Lung (tissue), 12 donors: Measurements from ENCODE around the gene CTSD. TPM values are rescaled to one million over a fixed set of nuclear protein-coding genes. Genes with fewer than 3 reads are reported as not detected.
A peak's percentile ranks its signal among the peaks of the same experiment; 100 is the strongest.

Experiments used
- ATAC-seq: fragments of 200-7000 bp; cut with Tn5 transposase; one replicate; pipeline ENCODE4 v1.9.1; 2020; ENCODE audit warnings: moderate number of reproducible peaks; ENCODE audit not compliant: insufficient read depth, low FRiP score
- DNase-seq, 3 donors: peaks; one replicate each; pipeline ENCODE4 v3.0.0-alpha.2; 2013 to 2017
- H3K27ac ChIP-seq, 2 donors: one replicate each; pipeline ENCODE4 v1.5.1; 2013; ENCODE audit warnings: mild to moderate bottlenecking in 2 of 2, moderate library complexity in 2 of 2, control low read depth in 1 of 2, inconsistent platforms in 1 of 2, low read depth in 1 of 2, low read length in 1 of 2
- H3K27me3 ChIP-seq, 3 donors: one replicate each; pipeline ENCODE4 v1.5.1; 2013; ENCODE audit warnings: low read length in 2 of 3; ENCODE audit not compliant: control insufficient read depth in 3 of 3, insufficient read depth in 3 of 3
- H3K36me3 ChIP-seq, 4 donors: one replicate each; pipeline ENCODE4 v1.5.1; 2013; ENCODE audit warnings: low read length in 4 of 4, mild to moderate bottlenecking in 1 of 4, moderate library complexity in 1 of 4; ENCODE audit not compliant: control insufficient read depth in 4 of 4, insufficient read depth in 4 of 4
- H3K4me1 ChIP-seq, 5 donors: one replicate each; pipeline ENCODE4 v1.5.1; 2013; ENCODE audit warnings: low read length in 5 of 5, mild to moderate bottlenecking in 2 of 5, moderate library complexity in 1 of 5; ENCODE audit not compliant: control insufficient read depth in 5 of 5, insufficient read depth in 5 of 5
- H3K4me3 ChIP-seq: one replicate; pipeline ENCODE4 v1.5.1; 2013; ENCODE audit warnings: mild to moderate bottlenecking, control low read depth, moderate library complexity
- H3K9ac ChIP-seq, 2 donors: one replicate each; pipeline ENCODE4 v1.5.1; 2013; ENCODE audit warnings: low read length in 2 of 2, control low read depth in 1 of 2; ENCODE audit not compliant: insufficient read depth in 1 of 2
- H3K9me3 ChIP-seq, 4 donors: one replicate each; pipeline ENCODE4 v1.5.1; 2013; ENCODE audit warnings: low read length in 3 of 4, mild to moderate bottlenecking in 1 of 4, moderate library complexity in 1 of 4; ENCODE audit not compliant: control insufficient read depth in 4 of 4, insufficient read depth in 3 of 4
- CTCF ChIP-seq: IDR thresholded peaks from 2 replicates; pipeline ENCODE4 v1.5.1; 2012; ENCODE audit warnings: mild to moderate bottlenecking; ENCODE audit errors: control extremely low read depth, extremely low read depth
- WGBS, 2 donors: extraction: QIAGEN DNeasy Blood & Tissue Kit; methylation state at CpG; one replicate each; pipeline ENCODE4 v1.1.7; 2013; 5-methylcytosine and 5-hydroxymethylcytosine counted together
- polyA plus RNA-seq, 2 donors: library from polyadenylated mRNA; stranded (reverse); fragments of 200-250 nt; gene quantifications; one replicate each; pipeline ENCODE4 v1.2.1, GENCODE V29; 2013
- total RNA-seq, 2 donors: library from RNA; depleted of rRNA in 1 of 2; stranded (reverse); fragments of >200 nt in 1 of 2; gene quantifications; one replicate each; pipeline ENCODE4 v1.2.1, GENCODE V29; 2014 to 2021
- donor health status: control.
- donor health status: control.
- donor health status: Bipolar disorder and iron deficiency.
- donor health status: healthy.
- donor health status: DM: yes; HTN: yes; CAD: no.

The CTSD gene
- total and polyA plus RNA-seq, 4 donors = 388 to 2,177 (median 1,949) TPM

- H3K9ac ChIP-seq = no peak overlapping the region
- no peak for TF ChIP-seq CTCF
- H3K36me3 ChIP-seq = no peaks in the 10 kb centered on the region
- WGBS, 2 donors = 40 to 71% methylated on average over 4 of the region's 4 CpGs
- H3K9me3 ChIP-seq = no peaks in the 10 kb centered on the region
- H3K4me3 ChIP-seq = no peak overlapping the region
- no peaks in the 10 kb centered on the region for H3K4me1 ChIP-seq
- H3K27ac ChIP-seq = no peak overlapping the region
- ATAC-seq = no peak
- DNase-seq = no peak
- no peaks in the 10 kb centered on the region for H3K27me3 ChIP-seq
Measured at GRCh38 chr11:1707751-1708150, 56.0 kb downstream of the CTSD start.

GRCh38 chr11:1706634-1707400, 56.9 kb downstream of the CTSD start:
- no peaks in the 10 kb centered on the region for H3K4me1 ChIP-seq
- WGBS, 2 donors = 82 to 89% methylated on average over 17 of the region's 17 CpGs
- H3K9me3 ChIP-seq = no peaks in the 10 kb centered on the region
- peak in 2 of 3 donors; percentile 4 to 15 for DNase-seq
- H3K27ac ChIP-seq = no peak overlapping the region
- no peak for TF ChIP-seq CTCF
- H3K9ac ChIP-seq = no peak overlapping the region
- no peaks in the 10 kb centered on the region for H3K36me3 ChIP-seq
- no peak for ATAC-seq
- H3K27me3 ChIP-seq = no peaks in the 10 kb centered on the region
- H3K4me3 ChIP-seq = no peak overlapping the region

GRCh38 chr11:1705126-1706052, 58.3 kb downstream of the CTSD start:
- Histone ChIP-seq H3K4me3 (no peak overlapping the region), H3K27me3 (no peaks in the 10 kb centered on the region), H3K9me3 (no peaks in the 10 kb centered on the region), H3K4me1 (no peaks in the 10 kb centered on the region), H3K9ac (no peak overlapping the region), H3K36me3 (no peaks in the 10 kb centered on the region), H3K27ac (no peak overlapping the region)
- no peak for DNase-seq
- WGBS, 2 donors = 57 to 81% methylated on average over 15 of the region's 15 CpGs
- TF ChIP-seq CTCF = no peak
- ATAC-seq = no peak
